Measurements from ENCODE around the gene OR8D1.

The OR8D1 gene

DNA sequence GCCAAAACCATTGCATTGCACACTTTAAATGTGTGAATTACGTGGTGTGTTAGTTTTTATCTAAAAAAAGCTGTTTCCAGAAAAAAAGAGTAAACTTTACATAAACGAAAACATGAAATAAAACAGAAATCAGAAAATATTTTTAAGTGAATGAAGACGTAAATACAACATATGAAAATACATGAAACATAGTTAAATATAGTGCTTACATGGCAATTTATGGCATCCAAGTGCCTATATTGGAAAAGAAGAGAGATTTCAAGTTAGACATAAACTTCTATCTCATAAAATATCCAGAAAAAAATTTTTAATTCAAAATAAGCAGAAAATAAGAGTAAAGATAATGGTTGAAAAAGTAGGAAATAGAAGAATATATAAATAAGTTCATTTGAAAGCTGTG lies 18.1 kb upstream of the OR8D1 start:
- DNase-seq (ENCODE audit: low read depth): no peak
- TF ChIP-seq, protein P1, sequence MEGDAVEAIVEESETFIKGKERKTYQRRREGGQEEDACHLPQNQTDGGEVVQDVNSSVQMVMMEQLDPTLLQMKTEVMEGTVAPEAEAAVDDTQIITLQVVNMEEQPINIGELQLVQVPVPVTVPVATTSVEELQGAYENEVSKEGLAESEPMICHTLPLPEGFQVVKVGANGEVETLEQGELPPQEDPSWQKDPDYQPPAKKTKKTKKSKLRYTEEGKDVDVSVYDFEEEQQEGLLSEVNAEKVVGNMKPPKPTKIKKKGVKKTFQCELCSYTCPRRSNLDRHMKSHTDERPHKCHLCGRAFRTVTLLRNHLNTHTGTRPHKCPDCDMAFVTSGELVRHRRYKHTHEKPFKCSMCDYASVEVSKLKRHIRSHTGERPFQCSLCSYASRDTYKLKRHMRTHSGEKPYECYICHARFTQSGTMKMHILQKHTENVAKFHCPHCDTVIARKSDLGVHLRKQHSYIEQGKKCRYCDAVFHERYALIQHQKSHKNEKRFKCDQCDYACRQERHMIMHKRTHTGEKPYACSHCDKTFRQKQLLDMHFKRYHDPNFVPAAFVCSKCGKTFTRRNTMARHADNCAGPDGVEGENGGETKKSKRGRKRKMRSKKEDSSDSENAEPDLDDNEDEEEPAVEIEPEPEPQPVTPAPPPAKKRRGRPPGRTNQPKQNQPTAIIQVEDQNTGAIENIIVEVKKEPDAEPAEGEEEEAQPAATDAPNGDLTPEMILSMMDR (IDR thresholded peaks at IDR 0.05; ENCODE audit: low read depth, low read length, missing control alignments): no peak
- in situ Hi-C loops (cut with HindIII; ENCODE audit: low sequenced_read_pairs): no loop called here
- no peak overlapping the region for H3K4me3 ChIP-seq (ENCODE audit: low read depth, low read length)

DNA sequence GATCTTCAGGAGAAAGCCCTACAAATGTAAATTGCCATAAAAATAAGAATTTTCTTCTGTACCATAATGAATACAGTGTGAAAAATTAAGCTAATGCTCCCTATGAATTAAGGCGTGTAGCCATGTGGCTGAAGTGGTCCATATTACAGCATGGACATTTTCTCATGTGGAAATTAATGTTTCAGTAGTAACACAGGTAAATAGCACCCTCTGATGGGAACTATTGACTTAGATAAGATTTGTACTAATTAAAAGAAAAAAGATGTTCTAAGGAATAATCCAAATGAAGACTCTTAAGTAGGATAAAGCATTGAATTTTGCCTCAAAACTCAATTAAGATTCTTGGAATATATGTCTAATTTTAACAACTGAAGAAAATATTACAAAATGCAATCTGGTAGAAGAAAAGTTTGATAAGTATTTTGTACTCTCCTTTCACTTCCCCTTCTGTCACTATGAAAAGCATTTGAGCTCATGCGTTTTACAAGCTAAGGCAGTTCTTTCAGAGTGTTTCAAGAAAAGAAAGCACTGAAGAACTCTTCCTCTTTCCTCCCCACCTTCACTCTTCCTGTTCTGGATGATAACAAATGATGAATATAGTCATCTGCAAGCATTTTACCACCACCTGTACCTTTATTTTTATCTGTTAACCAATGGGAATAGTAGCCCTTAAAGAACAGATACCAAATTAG lies 16.2 kb upstream of the OR8D1 start:
- in situ Hi-C loops (cut with HindIII; ENCODE audit: low sequenced_read_pairs): no loop called here
- TF ChIP-seq, protein P1 (IDR thresholded peaks at IDR 0.05; ENCODE audit: low read depth, low read length, missing control alignments): no peak
- peak; percentile 15 for DNase-seq (ENCODE audit: low read depth)
- H3K4me3 ChIP-seq (ENCODE audit: low read depth, low read length): no peak overlapping the region

DNA sequence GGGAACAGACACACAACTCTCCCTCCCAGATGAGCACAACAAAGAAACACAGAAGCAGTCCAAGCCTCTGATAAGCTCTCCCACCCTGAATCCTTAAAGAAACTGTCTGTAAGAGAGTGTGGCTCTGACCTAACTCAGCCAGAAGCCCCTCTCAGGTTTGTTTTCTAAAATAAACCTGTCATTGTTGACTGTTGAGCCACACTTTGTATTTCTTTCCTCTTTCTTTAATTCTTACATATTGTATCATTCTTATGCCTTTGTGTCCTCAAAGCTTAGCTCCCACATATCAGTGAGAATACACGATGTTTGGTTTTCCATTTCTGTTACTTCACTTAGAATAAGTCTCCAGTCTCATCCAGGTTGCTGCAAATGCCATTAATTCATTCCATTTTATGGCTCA lies 14.0 kb upstream of the OR8D1 start:
- DNase-seq (ENCODE audit: low read depth): no peak
- TF ChIP-seq, protein P1 (IDR thresholded peaks at IDR 0.05; ENCODE audit: low read depth, low read length, missing control alignments): no peak
- H3K4me3 ChIP-seq (ENCODE audit: low read depth, low read length): no peak overlapping the region
- in situ Hi-C loops (cut with HindIII; ENCODE audit: low sequenced_read_pairs): no loop called here

DNA sequence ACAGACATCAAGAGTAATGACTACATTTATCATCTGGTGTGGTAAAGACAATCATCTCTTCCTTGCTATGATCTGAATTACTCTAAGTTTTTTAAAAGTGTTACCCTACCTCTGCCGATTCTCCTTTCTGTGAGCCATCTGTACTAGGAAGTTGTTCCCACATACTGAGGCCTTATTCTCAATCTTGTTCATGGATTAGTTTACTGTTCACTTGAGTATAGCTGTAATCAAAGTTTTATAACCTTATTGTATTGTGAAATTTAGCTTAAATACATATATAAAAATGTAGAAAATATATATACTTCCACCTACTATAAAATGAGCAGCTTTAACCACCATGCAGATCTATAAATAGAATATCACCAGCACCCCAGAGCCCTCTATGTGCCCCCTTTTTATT lies 8.6 kb upstream of the OR8D1 start:
- no peak for DNase-seq (ENCODE audit: low read depth)
- TF ChIP-seq, protein P1 (IDR thresholded peaks at IDR 0.05; ENCODE audit: low read depth, low read length, missing control alignments): no peak
- H3K4me3 ChIP-seq (ENCODE audit: low read depth, low read length): no peak overlapping the region
- in situ Hi-C loops (cut with HindIII; ENCODE audit: low sequenced_read_pairs): no loop called here

DNA sequence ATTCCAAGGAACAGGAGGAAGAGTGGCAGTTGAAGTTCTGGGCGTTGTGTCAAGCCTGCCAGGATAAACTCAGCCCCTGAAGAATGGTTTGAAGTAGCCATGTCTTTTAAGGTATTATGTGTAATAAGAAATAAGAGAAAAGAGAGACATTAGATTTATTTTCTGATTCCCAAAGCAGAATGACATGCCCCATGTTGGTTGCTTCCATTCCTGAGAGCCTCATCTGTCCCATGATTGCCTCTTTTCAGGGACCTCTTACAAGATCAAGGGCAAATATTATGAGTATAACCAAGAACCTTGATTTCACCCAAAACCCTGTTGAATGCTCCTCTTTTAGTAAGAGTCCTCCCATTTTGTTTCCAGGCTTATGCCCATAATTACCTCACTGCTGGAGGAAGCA lies 6.3 kb upstream of the OR8D1 start, which contains the start of gene OR8D2:
TSS of gene OR8D2 (minus strand) at position 101 of the 400 bp plus-strand sequence. CDS start at position 101, 0 bp downstream.
- H3K4me3 ChIP-seq (ENCODE audit: low read depth, low read length): no peak within 1 kb of the TSS
- no peak for DNase-seq (ENCODE audit: low read depth)
- in situ Hi-C loops (cut with HindIII; ENCODE audit: low sequenced_read_pairs): no loop called here
- TF ChIP-seq, protein P1 (IDR thresholded peaks at IDR 0.05; ENCODE audit: low read depth, low read length, missing control alignments): no peak

DNA sequence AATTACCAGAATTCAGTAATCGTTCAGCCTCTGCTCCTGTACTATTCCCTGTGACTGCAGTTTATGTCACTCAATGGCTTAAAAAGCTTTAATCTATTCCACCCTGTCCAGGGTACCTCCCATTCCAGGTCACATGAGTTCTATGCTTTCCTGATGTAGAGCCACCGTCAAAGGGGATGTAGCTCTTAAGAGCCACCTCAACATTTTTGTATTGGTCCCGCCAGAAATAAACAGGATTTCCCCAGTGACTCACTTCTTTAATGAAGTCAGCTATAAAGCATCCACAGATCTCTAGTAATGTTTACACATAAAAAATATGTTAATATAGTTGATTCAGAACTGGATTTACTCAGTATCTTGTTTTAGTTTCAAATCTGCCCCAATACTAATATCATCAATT lies 1.3 kb upstream of the OR8D1 start:
- in situ Hi-C loops (cut with HindIII; ENCODE audit: low sequenced_read_pairs): no loop called here
- no peak for DNase-seq (ENCODE audit: low read depth)
- TF ChIP-seq, protein P1 (IDR thresholded peaks at IDR 0.05; ENCODE audit: low read depth, low read length, missing control alignments): no peak
- H3K4me3 ChIP-seq (ENCODE audit: low read depth, low read length): no peak overlapping the region
